ENCODE data around the gene QSOX1. TPM values are rescaled to one million over a fixed set of nuclear protein-coding genes. Genes with fewer than 3 reads are reported as not detected.

Gene QSOX1
- total and polyA plus RNA-seq, 2 experiments from 2014 or later = 225 to 257 TPM

GRCh38 chr1:180221462-180221861 lies 66.8 kb downstream of the QSOX1 start:
- Histone ChIP-seq H3K4me3 (no peak overlapping the region), H3K9me2 (replicated peaks; ENCODE audit: insufficient read depth) (no peaks in the 10 kb centered on the region), H3K36me3 (replicated peaks; ENCODE audit: insufficient read depth, low read depth) (no peaks in the 10 kb centered on the region), H3K27me3 (peaks cover 47% of the 10 kb centered on the region), H3K4me1 (ENCODE audit: insufficient read depth) (no peaks in the 10 kb centered on the region), H3K4me2 (no peak overlapping the region), H3K27ac (no peak overlapping the region), H3K9me3 (ENCODE audit: low read depth) (no peaks in the 10 kb centered on the region), H4K20me1 (ENCODE audit: insufficient read depth, poor library complexity, severe bottlenecking) (no peaks in the 10 kb centered on the region), H2AFZ (no peak overlapping the region), H3K79me2 (no peaks in the 10 kb centered on the region)
- WGBS (ENCODE audit: low lambda C conversion rate, missing lambda C conversion rate) = 79% methylated on average over 6 of the region's 6 CpGs
- TF ChIP-seq EZH2 (IDR thresholded peaks at IDR 0.05; ENCODE audit: borderline replicate concordance) (no peak), EZH2phosphoT487 (IDR thresholded peaks at IDR 0.05; ENCODE audit: low read depth, severe bottlenecking, unreplicated experiment) (no peak), CTCF (IDR thresholded peaks at IDR 0.05; ENCODE audit: poor library complexity) (no peak)
- no peak for DNase-seq (ENCODE audit: low spot score)

GRCh38 chr1:180224902-180225301 lies 70.2 kb downstream of the QSOX1 start:
- DNase-seq (ENCODE audit: low spot score) = no peak
- H3K9me3 ChIP-seq (ENCODE audit: low read depth) = no peaks in the 10 kb centered on the region
- no peak overlapping the region for H2AFZ ChIP-seq
- peaks cover 79% of the 10 kb centered on the region for H3K27me3 ChIP-seq
- 66% methylated on average over 5 of the region's 5 CpGs for WGBS (ENCODE audit: low lambda C conversion rate, missing lambda C conversion rate)
- H3K4me1 ChIP-seq (ENCODE audit: insufficient read depth) = peaks cover 5% of the 10 kb centered on the region
- H3K4me3 ChIP-seq = no peak overlapping the region
- H3K79me2 ChIP-seq = no peaks in the 10 kb centered on the region
- no peaks in the 10 kb centered on the region for H3K36me3 ChIP-seq (replicated peaks; ENCODE audit: insufficient read depth, low read depth)
- TF ChIP-seq EZH2phosphoT487 (IDR thresholded peaks at IDR 0.05; ENCODE audit: low read depth, severe bottlenecking, unreplicated experiment) = no peak
- no peak for TF ChIP-seq CTCF (IDR thresholded peaks at IDR 0.05; ENCODE audit: poor library complexity)
- no peak for TF ChIP-seq EZH2 (IDR thresholded peaks at IDR 0.05; ENCODE audit: borderline replicate concordance)
- no peaks in the 10 kb centered on the region for H4K20me1 ChIP-seq (ENCODE audit: insufficient read depth, poor library complexity, severe bottlenecking)
- H3K4me2 ChIP-seq = no peak overlapping the region
- no peaks in the 10 kb centered on the region for H3K9me2 ChIP-seq (replicated peaks; ENCODE audit: insufficient read depth)
- no peak overlapping the region for H3K27ac ChIP-seq

GRCh38 chr1:180225403-180225802 lies 70.7 kb downstream of the QSOX1 start:
- no peaks in the 10 kb centered on the region for H4K20me1 ChIP-seq (ENCODE audit: insufficient read depth, poor library complexity, severe bottlenecking)
- DNase-seq (ENCODE audit: low spot score) = no peak
- WGBS (ENCODE audit: low lambda C conversion rate, missing lambda C conversion rate) = 69% methylated on average over 2 of the region's 2 CpGs
- TF ChIP-seq EZH2phosphoT487 (IDR thresholded peaks at IDR 0.05; ENCODE audit: low read depth, severe bottlenecking, unreplicated experiment) (no peak), CTCF (IDR thresholded peaks at IDR 0.05; ENCODE audit: poor library complexity) (no peak), EZH2 (IDR thresholded peaks at IDR 0.05; ENCODE audit: borderline replicate concordance) (no peak)
- H3K4me3 ChIP-seq = no peak overlapping the region
- H3K27me3 ChIP-seq = peaks cover 84% of the 10 kb centered on the region
- H3K79me2 ChIP-seq = no peaks in the 10 kb centered on the region
- H3K9me2 ChIP-seq (replicated peaks; ENCODE audit: insufficient read depth) = no peaks in the 10 kb centered on the region
- no peaks in the 10 kb centered on the region for H3K36me3 ChIP-seq (replicated peaks; ENCODE audit: insufficient read depth, low read depth)
- no peak overlapping the region for H3K27ac ChIP-seq
- H3K9me3 ChIP-seq (ENCODE audit: low read depth) = no peaks in the 10 kb centered on the region
- H3K4me1 ChIP-seq (ENCODE audit: insufficient read depth) = peaks cover 9% of the 10 kb centered on the region
- H3K4me2 ChIP-seq = no peak overlapping the region
- H2AFZ ChIP-seq = no peak overlapping the region

Measured in hepatocyte (in vitro differentiated cells).